Nucleus accumbens (tissue), 56 donors: ENCODE results near the gene PRKG2.

Experiments
- DNase-seq, 56 donors: peaks; one replicate each; lab custom pipeline; 2025; lab: John Stamatoyannopoulos, UW

PRKG2 gene

DNA sequence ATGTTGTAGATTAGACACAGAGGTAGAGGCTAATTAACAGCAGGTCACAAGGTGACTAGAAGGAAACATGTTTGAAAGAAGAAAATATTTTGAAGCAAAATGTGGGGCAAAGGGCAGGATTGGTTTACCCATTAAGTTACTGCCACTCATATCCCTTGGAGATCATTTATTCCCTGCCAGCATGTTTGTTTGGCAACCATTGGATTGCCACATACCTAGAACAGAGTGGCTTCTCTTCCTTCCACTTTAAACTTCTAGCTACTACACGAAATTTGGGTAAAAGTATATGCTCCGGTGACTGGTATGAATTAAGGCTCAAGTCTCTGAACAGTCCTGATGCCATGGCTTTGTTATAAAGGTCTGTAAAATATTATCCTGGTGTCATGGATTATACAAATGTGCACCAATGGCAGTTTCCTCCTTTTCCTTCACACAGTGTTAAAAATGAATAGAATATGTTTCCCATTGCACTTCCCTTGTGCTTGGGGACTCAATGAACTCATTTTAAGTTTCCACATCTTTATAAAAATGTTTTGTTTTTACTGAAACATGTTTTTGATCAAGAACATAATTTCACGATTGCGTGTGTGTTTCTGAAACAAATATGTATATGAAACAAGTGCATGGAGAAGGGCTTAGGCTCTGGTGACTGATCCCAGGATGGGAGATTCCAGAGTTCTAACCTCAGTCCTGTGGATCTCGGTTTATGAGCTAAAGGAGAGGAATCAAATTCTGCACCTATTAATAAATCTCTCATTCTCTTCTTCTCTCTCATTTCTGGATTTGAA lies 172.2 kb downstream of the PRKG2 start:
- no peak for DNase-seq

GRCh38 chr4:81040012-81040659 lies 174.9 kb downstream of the PRKG2 start:
- no peak for DNase-seq

- no peak for DNase-seq
Observed at GRCh38 chr4:81039351-81039972, 175.6 kb downstream of the PRKG2 start.

DNA sequence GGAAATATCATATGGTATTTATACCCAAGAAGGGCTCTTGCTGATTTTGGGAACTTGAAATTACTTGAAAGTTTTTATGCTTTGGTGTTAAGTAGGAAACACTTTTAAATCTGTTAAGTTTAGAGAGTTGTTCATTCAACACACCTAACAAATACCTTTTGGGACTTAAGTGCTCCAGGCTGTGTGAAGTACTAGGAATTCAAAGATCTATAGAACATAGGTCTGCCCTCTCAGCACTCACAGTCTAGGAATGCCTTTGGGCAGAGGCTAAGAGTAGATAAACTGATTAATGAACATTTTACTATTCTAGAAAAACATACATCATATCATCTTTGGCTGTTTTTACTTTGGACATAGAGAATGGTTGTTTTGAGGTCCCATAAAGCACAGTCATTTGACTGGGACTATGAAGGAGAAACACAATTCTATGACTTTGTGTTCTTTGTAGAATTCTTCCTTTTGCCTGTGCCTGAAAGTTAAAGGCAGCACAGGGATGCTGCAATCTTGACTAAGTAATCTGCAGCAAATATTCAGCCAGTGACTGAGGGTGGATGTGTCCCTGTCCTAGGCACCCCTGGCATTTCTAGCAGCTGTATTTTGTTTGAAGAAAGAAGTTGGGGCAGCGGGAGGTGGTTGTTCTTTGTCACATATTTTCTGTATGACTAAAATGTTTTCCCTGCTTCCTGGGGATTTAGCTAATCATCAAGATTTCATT lies 176.2 kb downstream of the PRKG2 start:
- DNase-seq = no peak
